Measurements from ENCODE around the gene CADPS2. TPM values are rescaled to one million over a fixed set of nuclear protein-coding genes. Genes with fewer than 3 reads are reported as not detected.

CADPS2 gene
- total and polyA plus RNA-seq, 2 donors (not counting 3 experiments of a cell fraction or from before 2014, with no cell fraction given), result 9.5 to 22.6 TPM

GRCh38 chr7:122438492-122438891 lies 447.8 kb downstream of the CADPS2 start:
- Histone ChIP-seq H3K27ac (ENCODE audit: insufficient read depth, low read depth, low read length) (no peak overlapping the region), H3K79me2 (ENCODE audit: control insufficient read depth, insufficient read depth, low read length) (no peaks in the 10 kb centered on the region), H3K36me3 (ENCODE audit: control insufficient read depth in 2 of 2, extremely low read depth in 1 of 2, insufficient read depth in 2 of 2, low read length in 2 of 2) (no peaks in the 10 kb centered on the region), H3K9me3 (replicated peaks; ENCODE audit: control insufficient read depth, insufficient read depth, low read length) (no peaks in the 10 kb centered on the region), H4K20me1 (replicated peaks; ENCODE audit: control insufficient read depth, extremely low read depth, insufficient read depth, low read length) (no peaks in the 10 kb centered on the region), H3K4me3 (replicated peaks in 1 of 3; ENCODE audit: insufficient read depth in 1 of 3, low read depth in 1 of 3, low read length in 3 of 3) (no peak overlapping the region), H3K9me1 (replicated peaks; ENCODE audit: control insufficient read depth, extremely low read depth, insufficient read depth, low read length) (no peaks in the 10 kb centered on the region), H3K4me1 (ENCODE audit: control insufficient read depth, extremely low read depth, insufficient read depth, low read length) (no peaks in the 10 kb centered on the region), H3K4me2 (ENCODE audit: insufficient read depth, low read length) (no peak overlapping the region), H2AFZ (ENCODE audit: low read depth, low read length) (no peak overlapping the region), H3K27me3 (ENCODE audit: control insufficient read depth in 2 of 2, insufficient read depth in 2 of 2, low read length in 2 of 2) (no peaks in the 10 kb centered on the region), H3K9ac (replicated peaks; ENCODE audit: extremely low read depth, insufficient read depth, low read length) (no peak overlapping the region)
- TF ChIP-seq EZH2 (IDR thresholded peaks at IDR 0.05; ENCODE audit: borderline replicate concordance, low read depth, low read length, severe bottlenecking) (no peak), JUN (IDR thresholded peaks at IDR 0.05; ENCODE audit: borderline replicate concordance, insufficient read depth, insufficient read length, low read depth) (no peak), POLR2AphosphoS5 (IDR thresholded peaks at IDR 0.05; ENCODE audit: insufficient read depth, low read depth, low read length) (no peak), POLR2A (IDR thresholded peaks at IDR 0.05; ENCODE audit: low read depth, low read length) (no peak), CTCF (IDR thresholded peaks at IDR 0.05; ENCODE audit: extremely low read depth in 1 of 2, insufficient read depth in 1 of 2, low read depth in 1 of 2, low read length in 2 of 2) (no peak), GATA2 (IDR thresholded peaks at IDR 0.05; ENCODE audit: insufficient read depth, insufficient read length, low read depth, low read length) (no peak), MYC (IDR thresholded peaks at IDR 0.05; ENCODE audit: low read depth, low read length) (no peak), MAX (IDR thresholded peaks at IDR 0.05; ENCODE audit: insufficient read depth, insufficient read length) (no peak), FOS (IDR thresholded peaks at IDR 0.05; ENCODE audit: borderline replicate concordance, insufficient read depth, low read length) (no peak)
- intact Hi-C loops (cut with micrococcal nuclease) (no loop called here), dilution Hi-C loops (cut with MboI; ENCODE audit: extremely low pct_ligation_motif_present, low sequenced_read_pairs) (no loop called here)
- POLR2A ChIA-PET, result no interaction called here
- CTCF ChIA-PET, result interaction anchor here (0.6 to 0.7 kb wide), 2 partner anchors 15 to 86 kb away, joined by 3 read pairs; no protein-coding TSS in a partner anchor
- no peak for FAIRE-seq
- no TSS peak for BruUV-seq (replicated peaks)
- no peak for DNase-seq (ENCODE audit: low read depth, low spot score)
